ENCODE measurements around the gene AFTPH. TPM values are rescaled to one million over a fixed set of nuclear protein-coding genes. Genes with fewer than 3 reads are reported as not detected.

AFTPH gene
- total RNA-seq, 4 donors from 2014 or later, result 27.7 to 50.3 (median 38.1) TPM

- peaks cover 0 to 36% (median 1%) of the 10 kb centered on the region in 4 donors for H3K4me1 ChIP-seq
Observed at GRCh38 chr2:64540615-64541014, 16.5 kb downstream of the AFTPH start.

GRCh38 chr2:64541547-64541946 is 17.4 kb downstream of the AFTPH start:
- H3K27ac ChIP-seq, result no peak overlapping the region
- H3K4me3 ChIP-seq, result no peak overlapping the region
- DNase-seq (ENCODE audit: low spot score in 2 of 2), result no peak
- TF ChIP-seq EP300 (IDR thresholded peaks at IDR 0.05) (no peak), POLR2A (IDR thresholded peaks at IDR 0.05) (no peak), CTCF (IDR thresholded peaks at IDR 0.05) (no peak)
- WGBS, 2 donors, result 86 to 89% methylated on average over 2 of the region's 2 CpGs
- no peaks in the 10 kb centered on the region for H3K9me3 ChIP-seq
- H3K27me3 ChIP-seq, result no peaks in the 10 kb centered on the region
- no peaks in the 10 kb centered on the region for H3K36me3 ChIP-seq
- H3K4me1 ChIP-seq, result peaks cover 0 to 36% (median 1%) of the 10 kb centered on the region in 4 donors

More at GRCh38 chr2:64540615-64541014, 16.5 kb downstream of the AFTPH start:
- no peak overlapping the region for H3K27ac ChIP-seq
- no peaks in the 10 kb centered on the region for H3K36me3 ChIP-seq
- DNase-seq (ENCODE audit: low spot score in 2 of 2), result no peak
- H3K27me3 ChIP-seq, result no peaks in the 10 kb centered on the region
- WGBS, 2 donors, result 80 to 94% methylated on average over 3 of the region's 3 CpGs
- no peak overlapping the region for H3K4me3 ChIP-seq
- no peaks in the 10 kb centered on the region for H3K9me3 ChIP-seq
- TF ChIP-seq CTCF (IDR thresholded peaks at IDR 0.05) (no peak), EP300 (IDR thresholded peaks at IDR 0.05) (no peak), POLR2A (IDR thresholded peaks at IDR 0.05) (no peak)

- Histone ChIP-seq H3K27ac (no peak overlapping the region), H3K27me3 (no peaks in the 10 kb centered on the region), H3K9me3 (no peaks in the 10 kb centered on the region), H3K36me3 (no peaks in the 10 kb centered on the region), H3K4me1 (peaks cover 0 to 36% (median 1%) of the 10 kb centered on the region in 4 donors), H3K4me3 (no peak overlapping the region)
- TF ChIP-seq POLR2A (IDR thresholded peaks at IDR 0.05) (no peak), EP300 (IDR thresholded peaks at IDR 0.05) (no peak), CTCF (IDR thresholded peaks at IDR 0.05) (no peak)
- no peak for DNase-seq (ENCODE audit: low spot score in 2 of 2)
- WGBS, 2 donors, result 82 to 93% methylated on average over 5 of the region's 5 CpGs
Observed at GRCh38 chr2:64542071-64543007, 18.2 kb downstream of the AFTPH start.

- no peak for DNase-seq (ENCODE audit: low spot score in 2 of 2)
- Histone ChIP-seq H3K4me3 (no peak overlapping the region), H3K4me1 (peaks cover 0 to 33% (median 0%) of the 10 kb centered on the region in 4 donors), H3K27me3 (no peaks in the 10 kb centered on the region), H3K36me3 (no peaks in the 10 kb centered on the region), H3K9me3 (no peaks in the 10 kb centered on the region), H3K27ac (no peak overlapping the region)
- TF ChIP-seq EP300 (IDR thresholded peaks at IDR 0.05), result no peak
- TF ChIP-seq POLR2A (IDR thresholded peaks at IDR 0.05), result no peak
- no peak for TF ChIP-seq CTCF (IDR thresholded peaks at IDR 0.05)
Observed at GRCh38 chr2:64543008-64543697, 19.0 kb downstream of the AFTPH start.

- TF ChIP-seq POLR2A (IDR thresholded peaks at IDR 0.05) (no peak), CTCF (IDR thresholded peaks at IDR 0.05) (no peak), EP300 (IDR thresholded peaks at IDR 0.05) (no peak)
- Histone ChIP-seq H3K27me3 (no peaks in the 10 kb centered on the region), H3K4me3 (no peak overlapping the region), H3K4me1 (peaks cover 0 to 26% (median 3%) of the 10 kb centered on the region in 4 donors), H3K27ac (peak overlapping the region in 1 of 4 donors; percentile 19), H3K36me3 (no peaks in the 10 kb centered on the region), H3K9me3 (no peaks in the 10 kb centered on the region)
- DNase-seq (ENCODE audit: low spot score in 2 of 2), result no peak
- 34 to 47% methylated on average over 3 of the region's 3 CpGs for WGBS, 2 donors
Observed at GRCh38 chr2:64548761-64549160, 24.6 kb downstream of the AFTPH start.
